HEK293 (cell line): ENCODE data around the gene PARD3B.

Source experiments
- CTCF ChIA-PET: fragments of 350-600 bp; formaldehyde crosslinking; extraction: SDS; loops from one replicate; lab custom pipeline; 2021; ENCODE audit warnings: antibody characterized with exemption; lab: Yijun Ruan, JAX
- POLR2A ChIA-PET: fragments of 300-600 bp; formaldehyde crosslinking; extraction: SDS; loops from one replicate; lab custom pipeline; 2020; ENCODE audit warnings: antibody characterized with exemption, inconsistent platforms; lab: Yijun Ruan, JAX
- H3K27ac ChIP-seq: fragments of 200-500 bp; sonication (Bioruptor generic); 2 replicates; pipeline ENCODE4 v1.5.1; 2014; ENCODE audit warnings: low read depth, low read length, control low read depth, inconsistent platforms; ENCODE audit errors: extremely low read depth
- H3K36me3 ChIP-seq, 2 experiments: fragments of 200-500 bp in 1 of 2; sonication (Bioruptor generic) in 1 of 2; 1 replicate in 1 of 2; 2 replicates in 1 of 2; pipeline ENCODE4 v1.5.1; 2014 to 2017; ENCODE audit warnings: inconsistent platforms in 2 of 2, low read length in 2 of 2; ENCODE audit not compliant: control insufficient read depth in 2 of 2, insufficient read depth in 1 of 2
- H3K4me1 ChIP-seq: fragments of 200-500 bp; sonication (Bioruptor generic); 2 replicates; pipeline ENCODE4 v1.5.1; 2014; ENCODE audit warnings: mild to moderate bottlenecking, low read length, inconsistent platforms; ENCODE audit not compliant: control insufficient read depth, insufficient read depth
- H3K4me3 ChIP-seq: 2 replicates; pipeline ENCODE4 v1.5.1; 2011; ENCODE audit warnings: low read depth, mild to moderate bottlenecking, control low read depth, low read length, moderate library complexity
- H3K9me3 ChIP-seq: fragments of 200-500 bp; sonication (Bioruptor generic); 2 replicates; pipeline ENCODE4 v1.5.1; 2014; ENCODE audit warnings: low read depth, low read length, inconsistent platforms; ENCODE audit not compliant: control insufficient read depth, insufficient read depth
- BCL6B ChIP-seq: fragments of 450-650 bp; formaldehyde crosslinking; IDR thresholded peaks from 2 replicates; pipeline ENCODE4 v1.5.1; 2017; ENCODE audit warnings: missing biosample characterization, missing genetic modification characterization
- GFI1B ChIP-seq: fragments of 450-650 bp; formaldehyde crosslinking; IDR thresholded peaks from 2 replicates; pipeline ENCODE4 v1.5.1; 2016; ENCODE audit warnings: missing biosample characterization, missing genetic modification characterization
- GLI4 ChIP-seq: fragments of 450-650 bp; formaldehyde crosslinking; IDR thresholded peaks from 2 replicates; pipeline ENCODE4 v1.5.1; 2016; ENCODE audit warnings: missing biosample characterization, missing genetic modification characterization
- GLIS1 ChIP-seq: fragments of 450-650 bp; formaldehyde crosslinking; IDR thresholded peaks from 2 replicates; pipeline ENCODE4 v1.5.1; 2016; ENCODE audit warnings: missing biosample characterization, missing genetic modification characterization
- MEIS1 ChIP-seq: sonication (generic); formaldehyde crosslinking; IDR thresholded peaks from 2 replicates; pipeline ENCODE4 v1.8.1; 2022; ENCODE audit warnings: missing genetic modification reagents, mild to moderate bottlenecking, borderline replicate concordance
- SCRT1 ChIP-seq: fragments of 450-650 bp; formaldehyde crosslinking; IDR thresholded peaks from 2 replicates; pipeline ENCODE4 v1.5.1; 2016; ENCODE audit warnings: missing biosample characterization, missing genetic modification characterization, borderline replicate concordance
- SETDB1 ChIP-seq: IDR thresholded peaks from one replicate; pipeline ENCODE4 v1.6.1; 2017; ENCODE audit warnings: mild to moderate bottlenecking, low read length, moderate library complexity, mixed read lengths; ENCODE audit not compliant: insufficient read length
- ZBTB10 ChIP-seq: fragments of 450-650 bp; formaldehyde crosslinking; IDR thresholded peaks from 2 replicates; pipeline ENCODE4 v1.5.1; 2016; ENCODE audit warnings: missing biosample characterization, missing genetic modification characterization
- ZBTB8A ChIP-seq: fragments of 450-650 bp; formaldehyde crosslinking; IDR thresholded peaks from 2 replicates; pipeline ENCODE4 v1.5.1; 2016; ENCODE audit warnings: missing biosample characterization, missing genetic modification characterization
- ZFHX2 ChIP-seq: fragments of 450-650 bp; formaldehyde crosslinking; conservative IDR thresholded peaks from 2 replicates; pipeline ENCODE4 v1.5.1; 2016; ENCODE audit warnings: missing biosample characterization, missing genetic modification characterization
- ZFP41 ChIP-seq: fragments of 450-650 bp; formaldehyde crosslinking; IDR thresholded peaks from 2 replicates; pipeline ENCODE4 v1.5.1; 2016; ENCODE audit warnings: missing biosample characterization, missing genetic modification characterization, borderline replicate concordance
- ZNF121 ChIP-seq: fragments of 450-650 bp; formaldehyde crosslinking; IDR thresholded peaks from 2 replicates; pipeline ENCODE4 v1.5.1; 2016; ENCODE audit warnings: missing biosample characterization, missing genetic modification characterization
- ZNF18 ChIP-seq: fragments of 450-650 bp; formaldehyde crosslinking; IDR thresholded peaks from 2 replicates; pipeline ENCODE4 v1.5.1; 2016; ENCODE audit warnings: missing biosample characterization, missing genetic modification characterization
- ZNF214 ChIP-seq: fragments of 450-650 bp; formaldehyde crosslinking; IDR thresholded peaks from 2 replicates; pipeline ENCODE4 v1.5.1; 2017; ENCODE audit warnings: missing biosample characterization, mild to moderate bottlenecking, missing genetic modification characterization, borderline replicate concordance
- ZNF24 ChIP-seq: fragments of 450-650 bp; formaldehyde crosslinking; IDR thresholded peaks from 2 replicates; pipeline ENCODE4 v1.5.1; 2016; ENCODE audit warnings: missing biosample characterization, missing genetic modification characterization
- ZNF26 ChIP-seq: fragments of 450-650 bp; formaldehyde crosslinking; IDR thresholded peaks from 2 replicates; pipeline ENCODE4 v1.5.1; 2016; ENCODE audit warnings: missing biosample characterization, missing genetic modification characterization
- ZNF341 ChIP-seq: fragments of 450-650 bp; formaldehyde crosslinking; IDR thresholded peaks from 2 replicates; pipeline ENCODE4; 2016; ENCODE audit warnings: low read depth, missing biosample characterization, missing genetic modification characterization
- ZNF354C ChIP-seq: fragments of 450-650 bp; formaldehyde crosslinking; IDR thresholded peaks from 2 replicates; pipeline ENCODE4 v1.5.1; 2016; ENCODE audit warnings: missing biosample characterization, missing genetic modification characterization, low read depth, borderline replicate concordance
- ZNF366 ChIP-seq: fragments of 450-650 bp; formaldehyde crosslinking; conservative IDR thresholded peaks from 2 replicates; pipeline ENCODE4 v1.5.1; 2016; ENCODE audit warnings: missing biosample characterization, missing genetic modification characterization
- ZNF37A ChIP-seq: fragments of 450-650 bp; IDR thresholded peaks from 2 replicates; pipeline ENCODE4 v1.5.1; 2018; ENCODE audit warnings: missing biosample characterization, missing genetic modification characterization
- ZNF426 ChIP-seq: fragments of 450-650 bp; formaldehyde crosslinking; IDR thresholded peaks from 2 replicates; pipeline ENCODE4 v1.5.1; 2017; ENCODE audit warnings: missing biosample characterization, missing genetic modification characterization, mild to moderate bottlenecking, inconsistent platforms, moderate library complexity
- ZNF514 ChIP-seq: fragments of 450-650 bp; formaldehyde crosslinking; IDR thresholded peaks from 2 replicates; pipeline ENCODE4 v1.5.1; 2016; ENCODE audit warnings: missing biosample characterization, missing genetic modification characterization
- ZNF548 ChIP-seq: fragments of 450-650 bp; formaldehyde crosslinking; IDR thresholded peaks from 2 replicates; pipeline ENCODE4 v1.5.1; 2016; ENCODE audit warnings: missing biosample characterization, missing genetic modification characterization
- ZNF585B ChIP-seq: fragments of 450-650 bp; formaldehyde crosslinking; IDR thresholded peaks from 2 replicates; pipeline ENCODE4 v1.5.1; 2016; ENCODE audit warnings: missing biosample characterization, missing genetic modification characterization
- ZNF626 ChIP-seq: fragments of 450-650 bp; sonication (Bioruptor Pico); formaldehyde crosslinking; IDR thresholded peaks from 2 replicates; pipeline ENCODE4 v1.5.1; 2018; ENCODE audit warnings: missing biosample characterization, missing genetic modification characterization, inconsistent platforms
- ZNF692 ChIP-seq: fragments of 450-650 bp; formaldehyde crosslinking; IDR thresholded peaks from 2 replicates; pipeline ENCODE4 v1.5.1; 2016; ENCODE audit warnings: missing biosample characterization, missing genetic modification characterization
- ZNF704 ChIP-seq: fragments of 450-650 bp; formaldehyde crosslinking; IDR thresholded peaks from 2 replicates; pipeline ENCODE4 v1.5.1; 2016; ENCODE audit warnings: missing biosample characterization, missing genetic modification characterization
- ZNF792 ChIP-seq: fragments of 450-650 bp; formaldehyde crosslinking; IDR thresholded peaks from 2 replicates; pipeline ENCODE4 v1.5.1; 2016; ENCODE audit warnings: missing biosample characterization, missing genetic modification characterization

Gene PARD3B

GRCh38 chr2:204539019-204539385 is 6.3 kb upstream of the PARD3B start (continued):
- TF ChIP-seq ZNF18 (tag by site-specific recombination) (no peak), GLI4 (tag by site-specific recombination) (no peak), ZNF585B (tag by site-specific recombination) (no peak), ZNF692 (no peak), ZNF548 (tag by site-specific recombination) (no peak), ZNF37A (no peak), ZNF626 (no peak), BCL6B (tag by site-specific recombination) (no peak), ZNF354C (no peak), ZNF341 (tag by site-specific recombination) (no peak), GFI1B (no peak), MEIS1 (CRISPR knock-in tag) (no peak)

- no peak overlapping the region for H3K4me3 ChIP-seq
- no peaks in the 10 kb centered on the region for H3K9me3 ChIP-seq
- no peak overlapping the region for H3K27ac ChIP-seq
- ChIA-PET POLR2A (no interaction called here), CTCF (interaction anchor here (0.6 to 0.7 kb wide), 2 partner anchors 66 to 186 kb away, joined by 3 read pairs; no protein-coding TSS in a partner anchor)
- no peaks in the 10 kb centered on the region for H3K36me3 ChIP-seq
- H3K4me1 ChIP-seq, result 0 out of 2 replicates have a peak, but pooled peaks cover 3% of the 10 kb centered on the region
- TF ChIP-seq ZNF514 (tag by site-specific recombination), result no peak
- no peak for TF ChIP-seq ZBTB8A (tag by site-specific recombination)
- no peak for TF ChIP-seq ZNF26 (tag by site-specific recombination)
- no peak for TF ChIP-seq ZNF121 (tag by site-specific recombination)
- no peak for TF ChIP-seq SCRT1 (tag by site-specific recombination)
- TF ChIP-seq ZBTB10 (tag by site-specific recombination), result no peak
- no peak for TF ChIP-seq ZNF792
- no peak for TF ChIP-seq SETDB1
- TF ChIP-seq ZFP41, result no peak
- TF ChIP-seq ZNF426 (tag by site-specific recombination), result no peak
- no peak for TF ChIP-seq ZFHX2 (tag by site-specific recombination)
- TF ChIP-seq ZNF366 (tag by site-specific recombination), result no peak
- TF ChIP-seq BCL6B (tag by site-specific recombination), result no peak
- no peak for TF ChIP-seq GLIS1
- TF ChIP-seq ZNF24 (tag by site-specific recombination), result no peak
- no peak for TF ChIP-seq ZNF704 (tag by site-specific recombination)
- TF ChIP-seq ZNF214 (tag by site-specific recombination), result no peak
Measured at GRCh38 chr2:204541637-204542036, 3.6 kb upstream of the PARD3B start.
